H1 (cell line): ENCODE measurements around the gene SIAH3. TPM values are rescaled to one million over a fixed set of nuclear protein-coding genes. Genes with fewer than 3 reads are reported as not detected.

ENCODE experiments used
- CTCF ChIA-PET: fragments of 300-600 bp; sonication (Branson Sonifier 250); formaldehyde crosslinking; loops from one replicate; lab custom pipeline; 2021; ENCODE audit not compliant: partially characterized antibody; lab: Charles Lee
- POLR2A ChIA-PET: fragments of 300-600 bp; sonication (Branson Sonifier 250); formaldehyde crosslinking; loops from one replicate; lab custom pipeline; 2021; ENCODE audit warnings: inconsistent platforms; ENCODE audit not compliant: partially characterized antibody; lab: Charles Lee
- DNase-seq, 2 experiments: peaks; one replicate each; pipeline versions ENCODE4 v3.0.0 to v3.0.0-alpha.2; 2010 to 2022; ENCODE audit warnings: low spot score in 2 of 2, low read depth in 1 of 2, mixed read lengths in 1 of 2
- FAIRE-seq: peaks from 2 replicates; lab custom pipeline; 2011; peaks lifted over from hg19 to GRCh38; lab: Jason Lieb, UNC
- H2AFZ ChIP-seq: 2 replicates; pipeline ENCODE4 v1.8.1; 2012; ENCODE audit warnings: low read length, inconsistent platforms
- H2AK5ac ChIP-seq: 2 replicates; pipeline ENCODE4 v1.6.1; 2013; ENCODE audit warnings: low read depth, low read length
- H2BK120ac ChIP-seq: replicated peaks from 2 replicates; pipeline ENCODE3; 2013; ENCODE audit warnings: low read depth, low read length, inconsistent platforms
- H2BK12ac ChIP-seq: 2 replicates; pipeline ENCODE4 v1.6.1; 2013; ENCODE audit warnings: low read depth, low read length
- H2BK15ac ChIP-seq: 2 replicates; pipeline ENCODE4 v1.6.1; 2013; ENCODE audit warnings: low read length
- H2BK20ac ChIP-seq: 2 replicates; pipeline ENCODE4 v1.6.1; 2013; ENCODE audit warnings: low read length
- H2BK5ac ChIP-seq: 2 replicates; pipeline ENCODE4 v1.6.1; 2013; ENCODE audit warnings: low read depth, low read length
- H3K14ac ChIP-seq: 2 replicates; pipeline ENCODE4 v1.6.1; 2013; ENCODE audit warnings: inconsistent platforms; ENCODE audit not compliant: insufficient read length
- H3K18ac ChIP-seq: 2 replicates; pipeline ENCODE4 v1.6.1; 2013; ENCODE audit warnings: low read length; ENCODE audit errors: extremely low read depth
- H3K23ac ChIP-seq: 2 replicates; pipeline ENCODE4 v1.6.1; 2013; ENCODE audit warnings: inconsistent platforms; ENCODE audit not compliant: insufficient read length
- H3K23me2 ChIP-seq: 2 replicates; pipeline ENCODE4 v1.6.1; 2013; ENCODE audit warnings: low read depth, low read length
- H3K27ac ChIP-seq: 2 replicates; pipeline ENCODE4 v1.6.1; 2011; ENCODE audit warnings: low read depth, low read length, inconsistent platforms
- H3K27me3 ChIP-seq, 4 experiments: replicated peaks in 1 of 4; 1 replicate in 1 of 4; 2 replicates in 3 of 4; pipeline versions ENCODE4 v1.6.1 to v1.8.1; 2011 to 2013; ENCODE audit warnings: low read length in 3 of 4, mild to moderate bottlenecking in 3 of 4, inconsistent platforms in 2 of 4, mixed read lengths in 2 of 4, moderate library complexity in 1 of 4; ENCODE audit not compliant: control insufficient read depth in 3 of 4, insufficient read depth in 3 of 4; ENCODE audit errors: extremely low read depth in 1 of 4
- H3K36me3 ChIP-seq, 4 experiments: 2 replicates each; pipeline versions ENCODE4 v1.6.1 to v1.8.1; 2011 to 2013; ENCODE audit warnings: mild to moderate bottlenecking in 4 of 4, low read length in 3 of 4, moderate library complexity in 2 of 4, control low read depth in 1 of 4, inconsistent platforms in 1 of 4; ENCODE audit not compliant: insufficient read depth in 4 of 4, control insufficient read depth in 2 of 4
- H3K4ac ChIP-seq: replicated peaks from 2 replicates; pipeline ENCODE3; 2013; ENCODE audit warnings: low read length, low read depth, mixed read lengths, inconsistent platforms; ENCODE audit not compliant: insufficient read length
- H3K4me1 ChIP-seq, 4 experiments: replicated peaks in 1 of 4; 1 replicate in 1 of 4; 2 replicates in 3 of 4; pipeline versions ENCODE4 v1.6.1 to v1.8.1; 2011 to 2013; ENCODE audit warnings: low read length in 3 of 4, inconsistent platforms in 2 of 4, mixed read lengths in 1 of 4; ENCODE audit not compliant: insufficient read depth in 4 of 4, control insufficient read depth in 3 of 4
- H3K4me2 ChIP-seq, 2 experiments: 2 replicates each; pipeline versions ENCODE4 v1.6.1 to v1.8.1; 2011 to 2013; ENCODE audit warnings: low read depth in 2 of 2, low read length in 2 of 2, control low read depth in 1 of 2, inconsistent platforms in 1 of 2, mild to moderate bottlenecking in 1 of 2; ENCODE audit not compliant: insufficient read depth in 1 of 2
- H3K4me3 ChIP-seq, 4 experiments: fragments of 200-600, 300-600 bp in 1 of 4; sonication (generic), shearing (Covaris generic), sonication (Bioruptor Twin) in 1 of 4; 2 replicates each; pipeline versions ENCODE4 v1.5.1 to v1.8.1; 2011 to 2016; ENCODE audit warnings: low read length in 4 of 4, low read depth in 3 of 4, control low read depth in 2 of 4, inconsistent platforms in 2 of 4, mild to moderate bottlenecking in 2 of 4, mixed read lengths in 1 of 4, moderate library complexity in 1 of 4; ENCODE audit not compliant: insufficient read depth in 2 of 4; ENCODE audit errors: extremely low read depth in 1 of 4
- H3K56ac ChIP-seq: replicated peaks from 2 replicates; pipeline ENCODE3; 2013; ENCODE audit warnings: low read depth, mild to moderate bottlenecking, mixed read lengths, low read length, inconsistent platforms; ENCODE audit not compliant: insufficient read length
- H3K79me1 ChIP-seq: 2 replicates; pipeline ENCODE4 v1.6.1; 2013; ENCODE audit warnings: low read depth, low read length, control low read depth
- H3K79me2 ChIP-seq, 2 experiments: 2 replicates each; pipeline versions ENCODE4 v1.6.1 to v1.8.1; 2012 to 2013; ENCODE audit warnings: low read length in 2 of 2, mild to moderate bottlenecking in 2 of 2, inconsistent platforms in 1 of 2; ENCODE audit not compliant: insufficient read depth in 2 of 2, control insufficient read depth in 1 of 2
- H3K9ac ChIP-seq, 4 experiments: replicated peaks in 1 of 4; 1 replicate in 1 of 4; 2 replicates in 3 of 4; pipeline versions ENCODE4 v1.6.1 to v1.8.1; 2011 to 2013; ENCODE audit warnings: low read depth in 3 of 4, low read length in 3 of 4, control low read depth in 2 of 4, mild to moderate bottlenecking in 2 of 4, moderate library complexity in 2 of 4, inconsistent platforms in 1 of 4; ENCODE audit errors: extremely low read depth in 1 of 4
- H3K9me3 ChIP-seq, 2 experiments: 2 replicates each; pipeline versions ENCODE4 v1.6.1 to v1.8.1; 2012 to 2013; ENCODE audit warnings: mild to moderate bottlenecking in 2 of 2, moderate library complexity in 2 of 2, control low read depth in 1 of 2, inconsistent platforms in 1 of 2, low read depth in 1 of 2, low read length in 1 of 2, mixed read lengths in 1 of 2; ENCODE audit not compliant: insufficient read depth in 2 of 2
- H4K20me1 ChIP-seq, 2 experiments: replicated peaks in 1 of 2; 2 replicates each; pipeline versions ENCODE3 to v1.8.1; 2011 to 2013; ENCODE audit warnings: inconsistent platforms in 2 of 2, low read length in 2 of 2, mild to moderate bottlenecking in 1 of 2; ENCODE audit not compliant: insufficient read depth in 2 of 2, control insufficient read depth in 1 of 2
- H4K5ac ChIP-seq: 2 replicates; pipeline ENCODE4 v1.6.1; 2013; ENCODE audit warnings: low read length, low read depth, mixed read lengths, inconsistent platforms; ENCODE audit not compliant: insufficient read length
- H4K8ac ChIP-seq: 2 replicates; pipeline ENCODE4 v1.8.0; 2013; ENCODE audit warnings: mild to moderate bottlenecking, moderate library complexity, low read length, inconsistent platforms; ENCODE audit not compliant: insufficient read depth; ENCODE audit errors: extremely low read depth
- H4K91ac ChIP-seq: replicated peaks from 2 replicates; pipeline ENCODE3; 2013; ENCODE audit warnings: low read length, mixed read lengths, inconsistent platforms; ENCODE audit not compliant: insufficient read length
- BACH1 ChIP-seq: IDR thresholded peaks from 2 replicates; pipeline ENCODE4 v1.6.1; 2012; ENCODE audit warnings: low read length, improper control_type of control experiment
- CTBP2 ChIP-seq: IDR thresholded peaks from 2 replicates; pipeline ENCODE4 v1.7.0; 2011; ENCODE audit warnings: borderline replicate concordance, mild to moderate bottlenecking, moderate library complexity, mixed read lengths, low read length; ENCODE audit not compliant: insufficient read depth, insufficient read length
- ZNF274 ChIP-seq: IDR thresholded peaks from 2 replicates; pipeline ENCODE4 v1.7.0; 2012; ENCODE audit warnings: low read length, borderline replicate concordance; ENCODE audit errors: extremely low read depth
- WGBS, 2 experiments: shearing (Covaris generic) in 1 of 2; methylation state at CpG; one replicate each; pipeline versions ENCODE4 v1.1.6 to v1.1.7; 2013 to 2015; ENCODE audit warnings: low lambda C conversion rate in 2 of 2, mixed read lengths in 2 of 2, inconsistent platforms in 1 of 2, low coverage in 1 of 2, missing lambda C conversion rate in 1 of 2; ENCODE audit not compliant: insufficient replicate concordance in 2 of 2, insufficient coverage in 1 of 2, insufficient read length in 1 of 2; ENCODE audit errors: extremely low coverage in 1 of 2, missing lambda C conversion rate in 1 of 2; 5-methylcytosine and 5-hydroxymethylcytosine counted together
- polyA plus RNA-seq, 7 experiments: library from polyadenylated mRNA; depleted of rRNA in 3 of 7; stranded (reverse) in 5 of 7; unstranded in 2 of 7; fragments of >200 nt in 5 of 7; fragments of 200-250 nt in 2 of 7; gene quantifications; 1 replicate in 5 of 7; 2 replicates in 1 of 7; 4 replicates in 1 of 7; pipeline versions ENCODE4 v1.2.1 to v1.2.3, GENCODE V29; 2011 to 2013; ENCODE audit warnings: missing spikeins in 2 of 7, mixed read lengths in 2 of 7
- total RNA-seq: library from RNA; stranded (reverse); fragmentation: NEBNext Ultra II Directional; extraction: Animal tissue kit (Norgen Biotek cat#: 25700); gene quantifications from 2 replicates; pipeline ENCODE4 v1.2.1, GENCODE V29; 2021

Gene SIAH3
- total and polyA plus RNA-seq, 2 of the 8 experiments (the other 6 are each of a cell fraction or from before 2014, with no cell fraction given), result 0.15 to 0.17 TPM

DNA sequence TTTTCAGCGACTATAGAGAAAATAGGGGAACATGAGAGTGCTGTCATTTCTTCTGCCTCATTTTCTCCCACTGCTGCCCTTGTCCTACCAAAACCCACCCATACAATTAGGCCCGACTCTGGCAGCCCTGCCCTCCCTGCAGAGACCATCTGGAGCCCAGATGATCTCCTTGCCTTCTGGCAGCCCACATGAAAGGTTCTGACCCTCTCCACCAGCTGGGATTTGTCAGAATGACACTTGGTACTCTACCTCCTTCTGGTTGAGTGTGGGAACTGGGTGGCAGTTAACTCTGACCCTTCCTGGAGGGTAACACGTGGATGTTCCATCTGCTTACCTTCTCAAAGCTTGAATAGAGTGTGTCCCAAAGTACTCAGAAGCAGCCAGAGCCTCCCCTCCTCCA, 21.0 kb upstream of the SIAH3 start:
- whole genome bisulfite sequencing, 2 experiments, result 89% methylated on average over 3 of the region's 3 CpGs; no CpG with 5 or more reads in 1 of the 2 experiments
- Histone ChIP-seq H2AK5ac (no peak overlapping the region), H3K23me2 (no peaks in the 10 kb centered on the region), H2BK5ac (no peak overlapping the region), H2BK20ac (peak overlapping the region; percentile 6; the same call in 1 of the 2 replicates), H4K20me1 (no peaks in the 10 kb centered on the region), H3K9ac (no peak overlapping the region), H3K4me2 (no peak overlapping the region), H3K27ac (no peak overlapping the region), H3K4me1 (peaks cover 0 to 5% (median 3%) of the 10 kb centered on the region in 4 experiments; a peak in 2 of 7 replicates), H3K27me3 (peaks cover 0 to 6% (median 2%) of the 10 kb centered on the region in 4 experiments; a peak in 3 of 7 replicates), H4K91ac (peak overlapping the region; percentile 7), H3K36me3 (no peaks in the 10 kb centered on the region), H3K56ac (no peak overlapping the region), H3K4ac (no peak overlapping the region), H3K9me3 (no peaks in the 10 kb centered on the region), H4K8ac (no peak overlapping the region), H3K18ac (no peak overlapping the region), H4K5ac (no peak overlapping the region), H3K79me1 (no peaks in the 10 kb centered on the region), H3K14ac (no peak overlapping the region), H3K79me2 (no peaks in the 10 kb centered on the region), H2BK120ac (peak overlapping the region; percentile 44), H2AFZ (no peak overlapping the region), H3K4me3 (no peak overlapping the region), H2BK15ac (0 out of 2 replicates have a peak overlapping the region, but pooled peaks have one; percentile 24), H2BK12ac (0 out of 2 replicates have a peak overlapping the region, but pooled peaks have one; percentile 10), H3K23ac (no peak overlapping the region)
- FAIRE-seq (no peak), DNase-seq (no peak)
- ChIA-PET CTCF (interaction anchor here (1.9 kb wide), 1 partner anchor 24 kb away, joined by 6 read pairs; no protein-coding TSS in a partner anchor), POLR2A (no interaction called here)
- TF ChIP-seq CTBP2 (no peak), BACH1 (no peak), ZNF274 (no peak)
